Cardiac muscle cell (in vitro differentiated cells and primary cell): ENCODE measurements around the gene TNFRSF8. TPM values are rescaled to one million over a fixed set of nuclear protein-coding genes. Genes with fewer than 3 reads are reported as not detected.

Experiments used
- DNase-seq, 2 donors: peaks; one replicate each; pipeline versions ENCODE4 v3.0.0 to v3.0.0-alpha.2; 2010 to 2017; ENCODE audit warnings: low read depth in 1 of 2, low spot score in 1 of 2
- H3K27ac ChIP-seq: fragments of 200-600 bp; sonication (generic); 2 replicates; pipeline ENCODE4 v1.5.1; 2016
- H3K27me3 ChIP-seq: fragments of 200-600 bp; sonication (generic); 2 replicates; pipeline ENCODE4 v1.6.0; 2016; ENCODE audit warnings: control low read depth
- H3K36me3 ChIP-seq: fragments of 200-600 bp; sonication (generic); 2 replicates; pipeline ENCODE4 v1.5.1; 2016; ENCODE audit warnings: control low read depth
- H3K4me1 ChIP-seq: fragments of 200-600 bp; sonication (generic); 2 replicates; pipeline ENCODE4 v1.8.1; 2017; ENCODE audit warnings: low read depth, mild to moderate bottlenecking, mixed run types
- H3K4me3 ChIP-seq: fragments of 200-600 bp; sonication (generic); 2 replicates; pipeline ENCODE4 v1.5.1; 2016; ENCODE audit warnings: mild to moderate bottlenecking
- H3K9me3 ChIP-seq: fragments of 200-600 bp; sonication (generic); 2 replicates; pipeline ENCODE4 v1.5.1; 2017; ENCODE audit warnings: low read depth, mild to moderate bottlenecking, control low read depth
- polyA plus RNA-seq: library from polyadenylated mRNA; unstranded; fragments of >200 nt; fragmentation: Nextera tagmentation; extraction: Ambion mirVana; gene quantifications from 2 replicates; pipeline ENCODE4 v1.2.1, GENCODE V29; 2016
- total RNA-seq: library from RNA; depleted of rRNA; stranded (reverse); fragments of >200 nt; gene quantifications from 2 replicates; pipeline ENCODE4 v1.2.3, GENCODE V29; 2016
- TF ChIP-seq, protein P1 (sequence below): IDR thresholded peaks from 2 replicates; pipeline ENCODE4 v1.5.1; 2012; ENCODE audit warnings: low read depth, mild to moderate bottlenecking, low read length

The TNFRSF8 gene
- total and polyA plus RNA-seq, 2 experiments from 2014 or later, result 0.06 TPM; not detected in 1

DNA sequence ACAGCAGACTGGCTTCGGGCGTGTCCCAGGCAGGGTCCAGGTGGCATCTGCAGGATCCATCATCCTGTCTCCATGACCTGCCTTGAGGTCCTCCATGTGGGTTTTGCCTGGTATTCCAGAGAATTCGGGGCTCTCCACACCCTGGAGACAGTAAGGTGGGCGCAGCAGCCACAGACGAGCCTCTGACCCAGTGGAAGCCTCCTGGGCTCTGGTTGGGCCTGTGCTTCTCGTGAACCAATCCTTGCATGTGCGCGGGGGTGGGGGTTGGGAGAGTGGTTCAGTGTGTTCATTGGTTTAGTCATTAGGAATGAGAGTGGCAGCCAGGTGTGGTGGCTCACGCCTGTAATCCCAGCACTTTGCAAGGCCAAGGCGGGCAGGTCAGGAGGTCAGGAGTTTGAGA, 71.6 kb downstream of the TNFRSF8 start:
- Histone ChIP-seq H3K4me1 (no peaks in the 10 kb centered on the region), H3K9me3 (no peaks in the 10 kb centered on the region), H3K36me3 (no peaks in the 10 kb centered on the region), H3K4me3 (no peak overlapping the region), H3K27ac (no peak overlapping the region), H3K27me3 (no peaks in the 10 kb centered on the region)
- TF ChIP-seq, protein P1, sequence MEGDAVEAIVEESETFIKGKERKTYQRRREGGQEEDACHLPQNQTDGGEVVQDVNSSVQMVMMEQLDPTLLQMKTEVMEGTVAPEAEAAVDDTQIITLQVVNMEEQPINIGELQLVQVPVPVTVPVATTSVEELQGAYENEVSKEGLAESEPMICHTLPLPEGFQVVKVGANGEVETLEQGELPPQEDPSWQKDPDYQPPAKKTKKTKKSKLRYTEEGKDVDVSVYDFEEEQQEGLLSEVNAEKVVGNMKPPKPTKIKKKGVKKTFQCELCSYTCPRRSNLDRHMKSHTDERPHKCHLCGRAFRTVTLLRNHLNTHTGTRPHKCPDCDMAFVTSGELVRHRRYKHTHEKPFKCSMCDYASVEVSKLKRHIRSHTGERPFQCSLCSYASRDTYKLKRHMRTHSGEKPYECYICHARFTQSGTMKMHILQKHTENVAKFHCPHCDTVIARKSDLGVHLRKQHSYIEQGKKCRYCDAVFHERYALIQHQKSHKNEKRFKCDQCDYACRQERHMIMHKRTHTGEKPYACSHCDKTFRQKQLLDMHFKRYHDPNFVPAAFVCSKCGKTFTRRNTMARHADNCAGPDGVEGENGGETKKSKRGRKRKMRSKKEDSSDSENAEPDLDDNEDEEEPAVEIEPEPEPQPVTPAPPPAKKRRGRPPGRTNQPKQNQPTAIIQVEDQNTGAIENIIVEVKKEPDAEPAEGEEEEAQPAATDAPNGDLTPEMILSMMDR, result no peak
- DNase-seq, result no peak

DNA sequence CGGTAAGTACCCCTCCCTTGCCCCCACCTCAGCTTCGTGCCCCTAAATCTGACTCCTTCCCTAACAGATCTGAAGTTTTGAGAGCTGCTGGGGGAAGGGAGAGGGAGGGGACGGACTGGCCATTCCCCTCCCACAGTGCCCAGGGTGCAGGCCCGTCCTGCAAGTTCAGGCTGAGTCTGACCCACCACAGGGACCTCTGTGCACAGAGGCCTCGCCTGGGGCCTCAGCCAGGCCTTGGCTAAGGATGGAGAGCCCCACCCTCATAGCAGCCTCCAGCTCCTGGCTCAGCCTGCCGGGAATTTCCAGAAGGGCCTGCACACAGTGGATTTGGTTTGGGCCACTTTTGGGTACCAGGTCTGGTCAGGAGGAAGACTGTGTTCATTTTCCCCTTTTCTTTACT, 72.5 kb downstream of the TNFRSF8 start:
- H3K27ac ChIP-seq, result no peak overlapping the region
- peak in 1 of 2 donors; percentile 22 for DNase-seq
- H3K4me1 ChIP-seq, result no peaks in the 10 kb centered on the region
- TF ChIP-seq, protein P1, result no peak
- no peaks in the 10 kb centered on the region for H3K36me3 ChIP-seq
- H3K9me3 ChIP-seq, result no peaks in the 10 kb centered on the region
- no peak overlapping the region for H3K4me3 ChIP-seq
- no peaks in the 10 kb centered on the region for H3K27me3 ChIP-seq

DNA sequence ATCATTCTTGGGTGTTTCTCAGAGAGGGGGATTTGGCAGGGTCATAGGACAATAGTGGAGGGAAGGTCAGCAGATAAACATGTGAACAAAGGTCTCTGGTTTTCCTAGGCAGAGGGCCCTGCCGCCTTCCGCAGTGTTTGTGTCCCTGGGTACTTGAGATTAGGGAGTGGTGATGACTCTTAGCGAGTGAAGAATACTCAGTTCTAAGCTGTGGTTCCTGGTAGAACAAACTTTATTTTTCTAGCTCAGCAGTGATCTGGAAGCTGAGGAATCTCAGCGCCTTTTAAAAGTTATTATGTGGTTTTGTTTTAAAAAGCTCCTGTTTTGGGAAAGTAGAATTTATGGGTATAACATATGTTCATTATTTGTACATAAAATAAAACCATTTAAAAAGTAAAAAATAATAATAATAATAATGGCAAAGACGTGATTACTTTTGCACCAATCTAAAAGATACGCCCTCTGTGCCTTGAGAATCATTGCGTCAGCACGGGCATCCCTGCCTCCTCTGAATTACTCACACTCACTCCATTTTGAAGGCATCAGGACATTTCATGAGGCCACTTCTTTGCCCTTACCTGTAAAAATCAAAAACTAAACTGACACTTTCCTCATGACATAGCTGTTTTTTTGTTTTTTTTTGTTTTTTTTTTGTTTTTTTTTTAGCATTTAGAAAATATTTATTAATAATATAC, 74.0 kb downstream of the TNFRSF8 start:
- Histone ChIP-seq H3K36me3 (no peaks in the 10 kb centered on the region), H3K4me1 (no peaks in the 10 kb centered on the region), H3K9me3 (no peaks in the 10 kb centered on the region), H3K27ac (no peak overlapping the region), H3K4me3 (no peak overlapping the region), H3K27me3 (no peaks in the 10 kb centered on the region)
- TF ChIP-seq, protein P1, result no peak
- DNase-seq, result no peak

DNA sequence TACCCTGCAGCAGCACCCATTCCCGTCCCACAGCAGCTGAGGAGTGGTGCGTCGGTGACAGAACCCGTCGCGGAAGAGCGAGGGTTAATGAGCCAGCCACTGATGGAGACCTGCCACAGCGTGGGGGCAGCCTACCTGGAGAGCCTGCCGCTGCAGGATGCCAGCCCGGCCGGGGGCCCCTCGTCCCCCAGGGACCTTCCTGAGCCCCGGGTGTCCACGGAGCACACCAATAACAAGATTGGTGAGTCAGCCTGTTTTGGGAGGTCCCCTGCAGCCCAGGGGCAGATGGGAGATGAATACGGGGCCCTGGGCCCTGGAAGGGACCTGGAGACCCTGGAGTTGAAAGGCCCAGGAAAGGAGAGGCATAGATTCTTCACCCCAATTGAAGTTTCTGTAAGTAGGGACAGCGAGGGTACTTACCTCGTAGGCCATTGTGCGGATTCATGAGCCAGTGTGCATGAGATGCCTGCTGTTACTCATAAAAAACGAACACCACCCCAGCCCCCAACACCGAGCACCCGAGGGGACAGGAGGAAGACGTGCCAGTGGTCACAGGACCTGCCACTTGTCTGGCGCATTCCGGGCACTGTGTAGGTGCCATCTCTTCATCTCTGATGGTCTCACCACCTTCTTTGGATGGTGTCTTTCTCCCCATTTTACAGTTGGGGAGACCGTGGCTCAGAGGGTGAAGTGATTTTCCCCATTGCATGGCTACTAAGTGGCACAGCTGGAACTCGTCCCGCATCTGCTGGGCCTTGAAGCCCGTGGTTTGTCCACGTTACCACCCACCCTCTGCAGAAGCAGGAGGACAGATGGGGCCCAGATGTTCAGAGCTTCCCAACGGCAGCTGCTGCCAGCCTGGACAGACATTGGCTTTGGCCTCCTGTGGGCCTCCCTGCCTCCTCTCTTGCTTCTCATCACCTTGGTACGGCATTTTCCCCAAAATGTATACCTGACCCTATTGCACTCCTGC, 75.4 kb downstream of the TNFRSF8 start:
- H3K36me3 ChIP-seq, result no peaks in the 10 kb centered on the region
- DNase-seq, result no peak
- no peak overlapping the region for H3K4me3 ChIP-seq
- H3K27ac ChIP-seq, result no peak overlapping the region
- H3K9me3 ChIP-seq, result no peaks in the 10 kb centered on the region
- TF ChIP-seq, protein P1, result no peak
- no peaks in the 10 kb centered on the region for H3K27me3 ChIP-seq
- no peaks in the 10 kb centered on the region for H3K4me1 ChIP-seq

DNA sequence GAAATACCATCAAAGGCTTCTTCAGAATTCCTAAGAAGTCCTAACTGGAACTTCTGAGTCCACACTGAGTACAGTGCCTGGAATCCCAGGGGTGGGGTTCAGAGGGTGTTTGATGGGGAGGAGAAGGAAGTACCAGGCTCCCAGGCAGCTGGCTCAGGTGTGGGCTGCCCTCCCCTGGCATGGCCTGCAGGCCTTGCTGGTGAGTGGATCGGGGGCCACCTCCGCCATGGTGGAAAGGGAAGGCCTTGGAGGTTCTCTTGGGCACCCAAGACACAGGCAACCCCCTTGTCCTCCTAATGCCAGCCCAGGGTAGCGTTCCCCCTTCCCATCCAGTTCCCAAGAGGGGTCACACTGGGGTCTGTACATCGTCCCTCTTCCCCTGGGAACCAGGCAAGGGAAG, 76.9 kb downstream of the TNFRSF8 start:
- Histone ChIP-seq H3K36me3 (no peaks in the 10 kb centered on the region), H3K27me3 (no peaks in the 10 kb centered on the region), H3K27ac (no peak overlapping the region), H3K4me3 (no peak overlapping the region), H3K9me3 (no peaks in the 10 kb centered on the region), H3K4me1 (no peaks in the 10 kb centered on the region)
- TF ChIP-seq, protein P1, result no peak
- no peak for DNase-seq
